SK-N-SH treated with all-trans-retinoic acid at 6 μM for 48 hours (cell line): Measurements from ENCODE around the gene DAB1.

Source experiments
- ARNTL ChIP-seq: fragments of 450-650 bp; formaldehyde crosslinking; IDR thresholded peaks from 2 replicates; pipeline ENCODE4 v1.5.0; 2020; ENCODE audit warnings: low read depth, mild to moderate bottlenecking, moderate library complexity, borderline replicate concordance
- CREB5 ChIP-seq: fragments of 250-450 bp; sonication (Bioruptor Pico); IDR thresholded peaks from 2 replicates; pipeline ENCODE4 v1.5.1; 2020; ENCODE audit warnings: low read depth, mild to moderate bottlenecking, moderate library complexity
- ISL1 ChIP-seq: fragments of 250-450 bp; sonication (Bioruptor Pico); IDR thresholded peaks from 2 replicates; pipeline ENCODE4 v2.1.2; 2022; ENCODE audit warnings: mild to moderate bottlenecking, moderate library complexity
- OSR1 ChIP-seq: fragments of 250-450 bp; sonication (Bioruptor Pico); IDR thresholded peaks from 2 replicates; pipeline ENCODE4 v1.8.0; 2022; ENCODE audit warnings: moderate library complexity, mild to moderate bottlenecking, inconsistent platforms
- PATZ1 ChIP-seq: fragments of 250-450 bp; sonication (Bioruptor Pico); IDR thresholded peaks from 2 replicates; pipeline ENCODE4 v1.8.0; 2020; ENCODE audit warnings: mild to moderate bottlenecking, moderate library complexity, borderline replicate concordance
- POU6F1 ChIP-seq: fragments of 250-450 bp; sonication (Bioruptor Pico); IDR thresholded peaks from 2 replicates; pipeline ENCODE4 v1.8.0; 2021; ENCODE audit warnings: low read depth, mild to moderate bottlenecking, moderate library complexity, borderline replicate concordance
- SNAI2 ChIP-seq: fragments of 250-450 bp; sonication (Bioruptor Pico); IDR thresholded peaks from 2 replicates; pipeline ENCODE4 v1.5.0; 2020; ENCODE audit warnings: mild to moderate bottlenecking, moderate library complexity
- TCF4 ChIP-seq: fragments of 250-450 bp; sonication (Bioruptor Pico); IDR thresholded peaks from 2 replicates; pipeline ENCODE4 v1.8.0; 2021; ENCODE audit warnings: mild to moderate bottlenecking, moderate library complexity, borderline replicate concordance
- ZFP30 ChIP-seq: fragments of 450-650 bp; formaldehyde crosslinking; IDR thresholded peaks from 2 replicates; pipeline ENCODE4 v1.5.0; 2022; ENCODE audit warnings: mild to moderate bottlenecking, moderate library complexity

GRCh38 chr1:57040811-57041210 lies 383.0 kb downstream of the DAB1 start:
- TF ChIP-seq ARNTL (no peak), ZFP30 (CRISPR knock-in tag) (no peak), SNAI2 (CRISPR knock-in tag) (no peak), POU6F1 (CRISPR knock-in tag) (no peak), CREB5 (no peak), OSR1 (CRISPR knock-in tag) (no peak), ISL1 (CRISPR knock-in tag) (no peak), PATZ1 (no peak), TCF4 (no peak)
